Tibial artery (tissue), 4 donors: ENCODE data around the gene INF2.

Experiments used
- DNase-seq, 2 donors: peaks; one replicate each; pipeline ENCODE4 v3.0.0-alpha.2; 2019
- H3K27ac ChIP-seq, 2 donors: fragments of 200-600 bp; sonication (generic) in 1 of 2; 1 replicate in 1 of 2; 2 replicates in 1 of 2; pipeline ENCODE4 v1.5.1; 2018 to 2019; ENCODE audit warnings: mild to moderate bottlenecking in 1 of 2
- H3K27me3 ChIP-seq, 2 donors: fragments of 200-600 bp; sonication (generic) in 1 of 2; one replicate each; pipeline versions ENCODE4 v1.5.1 to v1.6.0; 2016 to 2019
- H3K36me3 ChIP-seq, 3 donors: fragments of 200-600 bp; sonication (generic) in 2 of 3; one replicate each; pipeline ENCODE4 v1.5.1; 2016 to 2019; ENCODE audit warnings: mild to moderate bottlenecking in 2 of 3
- H3K4me1 ChIP-seq, 4 donors: fragments of 200-600 bp; sonication (generic) in 2 of 4; 1 replicate in 3 of 4; 2 replicates in 1 of 4; pipeline ENCODE4 v1.5.1; 2016 to 2019
- H3K4me3 ChIP-seq, 2 donors: fragments of 200-600 bp; sonication (generic) in 1 of 2; 1 replicate in 1 of 2; 2 replicates in 1 of 2; pipeline ENCODE4 v1.5.1; 2018 to 2019; ENCODE audit warnings: mild to moderate bottlenecking in 2 of 2
- H3K9me3 ChIP-seq, 3 donors: fragments of 200-600 bp; sonication (generic) in 1 of 3; one replicate each; pipeline ENCODE4 v1.5.1; 2016 to 2019
- CTCF ChIP-seq, 2 experiments: fragments of 200-600 bp in 1 of 2; fragments of 450-650 bp in 1 of 2; IDR thresholded peaks; one replicate each; pipeline ENCODE4 v1.5.1; 2017 to 2019; ENCODE audit warnings: antibody characterized with exemption in 2 of 2, mild to moderate bottlenecking in 1 of 2, moderate library complexity in 1 of 2
- intact Hi-C: fragments of 100-400 bp; cut with DNase I; formaldehyde crosslinking; loops from one replicate; pipeline ENCODE4 v1.15.0; 2023; ENCODE audit warnings: low total_unique reads

INF2 gene

GRCh38 chr14:104734051-104734587, 44.7 kb downstream of the INF2 start:
- peak overlapping the region; percentile 97 to 98 for H3K27ac ChIP-seq
- H3K4me1 ChIP-seq = peaks cover 20 to 92% (median 72%) of the 10 kb centered on the region in 4 donors
- intact Hi-C loops = no loop called here

GRCh38 chr14:104734601-104734990, 45.2 kb downstream of the INF2 start:
- TF ChIP-seq CTCF (IDR thresholded peaks at IDR 0.05) = no peak
- H3K9me3 ChIP-seq = no peaks in the 10 kb centered on the region
- peaks cover 6 to 8% (median 8%) of the 10 kb centered on the region in 3 donors for H3K36me3 ChIP-seq
- H3K27me3 ChIP-seq = no peaks in the 10 kb centered on the region
- intact Hi-C loops = no loop called here
- H3K4me3 ChIP-seq = no peak overlapping the region
- H3K27ac ChIP-seq = peak overlapping the region; percentile 97 to 98
- DNase-seq = no peak
- peaks cover 20 to 91% (median 71%) of the 10 kb centered on the region in 4 donors for H3K4me1 ChIP-seq

More at GRCh38 chr14:104734051-104734587, 44.7 kb downstream of the INF2 start:
- no peak for TF ChIP-seq CTCF (IDR thresholded peaks at IDR 0.05)
- Histone ChIP-seq H3K4me3 (no peak overlapping the region), H3K27me3 (no peaks in the 10 kb centered on the region), H3K36me3 (peaks cover under 1 to 4% (median 3%) of the 10 kb centered on the region in 3 donors), H3K9me3 (no peaks in the 10 kb centered on the region)
- no peak for DNase-seq

GRCh38 chr14:104734991-104735779, 45.8 kb downstream of the INF2 start:
- peaks cover 20 to 87% (median 69%) of the 10 kb centered on the region in 4 donors for H3K4me1 ChIP-seq
- H3K27ac ChIP-seq = peak overlapping the region; percentile 97 to 98
- no peaks in the 10 kb centered on the region for H3K9me3 ChIP-seq
- intact Hi-C loops = no loop called here
- no peak for TF ChIP-seq CTCF (IDR thresholded peaks at IDR 0.05)
- peak; percentile 43 to 88 for DNase-seq
- H3K4me3 ChIP-seq = no peak overlapping the region
- no peaks in the 10 kb centered on the region for H3K27me3 ChIP-seq
- peaks cover 12 to 14% (median 14%) of the 10 kb centered on the region in 3 donors for H3K36me3 ChIP-seq

- intact Hi-C loops = no loop called here
- Histone ChIP-seq H3K9me3 (no peaks in the 10 kb centered on the region), H3K27ac (peak overlapping the region; percentile 97 to 98), H3K4me3 (no peak overlapping the region), H3K36me3 (peaks cover 20 to 22% (median 20%) of the 10 kb centered on the region in 3 donors), H3K27me3 (no peaks in the 10 kb centered on the region), H3K4me1 (peaks cover 20 to 78% (median 61%) of the 10 kb centered on the region in 4 donors)
- DNase-seq = peak; percentile 97 to 99
- TF ChIP-seq CTCF (IDR thresholded peaks at IDR 0.05) = no peak
Observed at GRCh38 chr14:104735830-104736642, 46.6 kb downstream of the INF2 start.

GRCh38 chr14:104738375-104739019, 49.1 kb downstream of the INF2 start:
- peaks cover 37 to 47% (median 41%) of the 10 kb centered on the region in 3 donors for H3K36me3 ChIP-seq
- H3K4me3 ChIP-seq = no peak overlapping the region
- DNase-seq = no peak
- no peaks in the 10 kb centered on the region for H3K27me3 ChIP-seq
- no peaks in the 10 kb centered on the region for H3K9me3 ChIP-seq
- H3K4me1 ChIP-seq = peaks cover 12 to 54% (median 36%) of the 10 kb centered on the region in 4 donors
- H3K27ac ChIP-seq = peak overlapping the region; percentile 97 to 98
- intact Hi-C loops = no loop called here
- no peak for TF ChIP-seq CTCF (IDR thresholded peaks at IDR 0.05)
